HG03196 (cell line): ENCODE measurements around the gene GRK5.
"Not testable (repeated sequence)": the region's sequence is repeated elsewhere in the genome, so short reads cannot be mapped to it uniquely, and the experiment has no call there.

ENCODE experiments used
- ATAC-seq: cut with Tn5 transposase; IDR thresholded peaks from one replicate; pipeline ENCODE4 v1.9.1; 2021; ENCODE audit not compliant: unreplicated experiment

GRK5 gene

GRCh38 chr10:119248184-119248583, 40.8 kb downstream of the GRK5 start:
- no peak for ATAC-seq

GRCh38 chr10:119248681-119249080, 41.3 kb downstream of the GRK5 start:
- no peak for ATAC-seq

DNA sequence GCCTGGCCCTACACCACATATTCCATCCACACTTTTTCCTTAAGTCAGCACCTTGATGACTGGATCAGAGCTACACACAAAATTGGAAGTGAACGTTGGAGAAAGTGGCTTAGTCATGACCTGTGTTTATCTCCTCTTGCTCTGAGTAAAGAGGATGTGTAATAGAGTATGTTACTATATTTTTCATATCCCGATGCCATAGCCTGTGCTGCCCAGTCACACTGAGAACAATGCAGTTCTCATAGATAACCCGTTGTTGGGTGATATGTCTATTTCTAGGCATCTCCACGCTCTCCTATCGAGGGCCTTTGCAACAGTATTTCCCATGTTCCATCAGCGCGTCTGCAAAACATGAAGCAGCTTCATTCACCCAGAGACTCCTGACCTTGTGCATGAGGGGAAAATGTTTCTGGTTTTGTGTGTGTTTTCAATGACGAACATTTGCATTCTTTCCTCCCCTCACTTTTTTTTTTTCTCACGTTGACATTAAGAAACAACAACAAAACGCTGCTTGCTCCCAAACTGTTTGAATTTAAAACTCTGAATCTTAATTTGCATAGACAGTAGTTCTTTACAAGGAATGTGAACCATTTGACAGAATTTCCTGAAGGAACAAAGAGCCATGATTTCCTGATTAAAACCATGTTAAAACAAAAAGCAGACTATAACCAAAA, 43.4 kb downstream of the GRK5 start:
- ATAC-seq: no peak

- ATAC-seq: no peak
Measured at GRCh38 chr10:119251315-119251708, 43.9 kb downstream of the GRK5 start.

DNA sequence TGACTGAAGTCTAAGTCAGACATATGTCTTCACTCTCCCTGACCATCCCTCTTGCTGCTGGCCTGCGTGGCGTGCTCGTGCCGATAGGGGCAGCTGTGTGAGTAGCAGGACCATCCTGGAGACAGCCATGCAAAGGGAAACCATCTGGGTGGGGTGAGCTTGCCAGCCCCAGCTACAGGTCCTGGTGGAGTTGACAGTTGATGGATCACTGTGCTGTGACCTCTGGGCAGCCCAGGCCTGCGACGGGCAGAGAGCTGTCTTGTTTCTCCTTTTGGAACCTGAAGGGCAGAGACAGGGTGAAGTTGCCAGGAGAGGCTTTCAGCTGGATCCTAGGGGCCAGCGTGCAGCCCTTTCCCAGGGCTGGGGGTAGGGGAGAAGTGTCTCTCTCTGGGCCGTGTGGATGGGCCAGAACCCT, 44.7 kb downstream of the GRK5 start:
- ATAC-seq: no peak

GRCh38 chr10:119252470-119253151, 45.2 kb downstream of the GRK5 start:
- ATAC-seq: no peak

- ATAC-seq: no peak
Measured at GRCh38 chr10:119253433-119254174, 46.2 kb downstream of the GRK5 start.

GRCh38 chr10:119254335-119254734, 47.0 kb downstream of the GRK5 start:
- ATAC-seq: no peak

DNA sequence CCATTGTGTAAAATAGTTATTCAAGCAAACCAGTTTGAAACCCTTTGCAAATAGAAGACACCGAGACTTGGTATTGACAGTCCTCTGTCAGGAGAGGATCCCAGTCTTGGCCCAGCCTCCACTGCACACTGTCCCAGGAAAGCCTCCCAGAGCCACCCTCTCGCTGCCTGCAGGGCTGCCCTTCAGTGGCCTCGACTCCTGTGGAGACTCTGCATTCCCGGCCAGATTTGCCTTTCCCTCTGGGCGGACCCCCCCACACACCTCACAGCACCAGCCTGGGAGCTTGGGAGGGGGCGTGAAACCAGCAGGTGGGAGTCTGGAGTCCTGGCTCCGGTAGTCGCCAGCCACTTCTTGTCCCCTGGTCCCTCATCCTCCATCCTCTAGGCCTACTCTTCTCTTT, 48.7 kb downstream of the GRK5 start:
- ATAC-seq: no peak

GRCh38 chr10:119256897-119257296, 49.5 kb downstream of the GRK5 start:
- ATAC-seq: no peak

GRCh38 chr10:119257899-119258419, 50.6 kb downstream of the GRK5 start:
- no peak for ATAC-seq

GRCh38 chr10:119259345-119259744, 52.0 kb downstream of the GRK5 start:
- ATAC-seq: no peak

- ATAC-seq: not testable (repeated sequence)
Measured at GRCh38 chr10:119261016-119261415, 53.6 kb downstream of the GRK5 start.

GRCh38 chr10:119263951-119264617, 56.7 kb downstream of the GRK5 start:
- ATAC-seq: no peak

GRCh38 chr10:119265691-119266090, 58.3 kb downstream of the GRK5 start:
- no peak for ATAC-seq

- ATAC-seq: no peak
Measured at GRCh38 chr10:119267384-119267783, 60.0 kb downstream of the GRK5 start.

GRCh38 chr10:119268428-119268827, 61.1 kb downstream of the GRK5 start:
- no peak for ATAC-seq

DNA sequence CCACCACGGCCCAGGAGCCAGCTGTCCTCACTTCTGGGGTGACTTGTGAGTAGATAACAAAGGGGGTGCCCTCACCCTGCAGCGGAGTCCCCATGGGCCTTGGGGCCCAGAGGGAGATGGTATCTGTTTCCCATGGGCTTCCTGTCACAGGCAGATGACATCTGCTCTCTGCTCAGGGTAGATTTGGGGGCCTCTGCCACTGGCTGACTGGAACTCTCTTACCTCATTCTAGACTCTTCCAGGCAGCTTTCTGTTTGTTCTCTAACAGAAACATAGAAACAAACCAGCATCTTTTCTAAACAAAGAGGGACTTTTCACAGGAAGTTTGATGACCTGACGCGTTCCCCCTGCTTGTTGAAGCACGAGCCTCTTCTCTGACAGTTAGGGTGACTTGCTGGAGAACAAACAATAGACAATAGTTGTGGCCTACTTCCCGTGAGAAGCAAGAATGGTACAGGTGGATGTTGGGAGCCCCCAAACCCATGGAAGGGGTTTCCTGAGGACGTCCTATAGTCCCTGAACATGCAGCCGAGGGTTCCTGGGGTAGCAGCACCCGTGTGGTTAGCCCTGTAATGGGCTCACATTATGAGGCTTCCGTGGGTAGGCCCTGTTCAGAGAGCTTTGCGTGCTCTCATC, 61.6 kb downstream of the GRK5 start:
- ATAC-seq: peak; percentile 87

GRCh38 chr10:119269737-119270136, 62.4 kb downstream of the GRK5 start:
- ATAC-seq: no peak

- peak; percentile 52 for ATAC-seq
Measured at GRCh38 chr10:119270762-119271366, 63.5 kb downstream of the GRK5 start.
